Adrenal gland (tissue), 5 donors: ENCODE data around the gene PXDN.

Experiments used
- POLR2A ChIP-seq, 2 donors: fragments of 450-650 bp; IDR thresholded peaks; one replicate each; pipeline ENCODE4 v1.6.1; 2017; ENCODE audit warnings: antibody characterized with exemption in 2 of 2, mild to moderate bottlenecking in 2 of 2, moderate library complexity in 1 of 2
- TF ChIP-seq, protein P1 (sequence below), 6 experiments: fragments of 450-650 bp in 4 of 6; fragments of 200-600 bp in 2 of 6; sonication (generic) in 1 of 6; IDR thresholded peaks; 1 replicate in 5 of 6; 2 replicates in 1 of 6; pipeline versions ENCODE4 v1.5.1 to v1.8.0; 2016 to 2021; ENCODE audit warnings: antibody characterized with exemption in 6 of 6, mild to moderate bottlenecking in 2 of 6, moderate library complexity in 1 of 6
- donor health status: DM: no; HTN: no; CAD: no.

DNA sequence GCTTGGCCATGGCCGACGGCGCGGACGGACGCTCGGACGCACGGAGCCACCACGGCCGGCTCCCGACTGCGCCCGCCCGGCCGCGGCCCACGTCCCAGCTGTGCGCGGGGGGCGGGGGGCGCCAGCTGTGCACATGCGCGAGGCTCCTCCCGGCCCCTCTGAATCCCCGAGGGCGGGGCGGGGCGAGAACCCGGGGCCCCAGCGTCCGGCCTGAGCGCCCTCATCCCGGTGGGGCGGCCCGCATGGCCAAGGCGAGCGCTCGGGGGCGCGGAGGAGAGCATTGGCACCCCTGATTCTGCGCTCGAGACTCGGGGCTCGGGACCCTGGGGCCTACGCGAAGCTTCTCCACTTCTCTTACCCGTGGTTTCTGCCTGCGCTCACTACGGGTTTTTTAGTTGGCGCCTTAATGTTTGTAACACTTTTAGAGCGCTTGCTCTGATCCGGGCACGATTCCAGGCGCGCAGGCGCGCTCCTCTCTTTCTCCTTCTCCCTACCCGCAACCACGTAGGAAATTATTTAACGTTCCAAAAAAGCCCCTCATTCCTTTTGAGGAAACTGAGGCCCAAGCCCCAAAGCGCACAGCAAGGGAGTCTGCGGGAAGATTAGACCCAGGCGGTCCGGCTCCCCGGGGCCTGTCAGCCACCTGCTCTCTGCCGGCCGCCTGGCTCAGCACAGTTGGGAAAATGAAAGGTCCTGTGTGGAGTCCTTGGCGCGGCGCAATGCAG is at the start of gene PXDN:
- TF ChIP-seq, protein P1, sequence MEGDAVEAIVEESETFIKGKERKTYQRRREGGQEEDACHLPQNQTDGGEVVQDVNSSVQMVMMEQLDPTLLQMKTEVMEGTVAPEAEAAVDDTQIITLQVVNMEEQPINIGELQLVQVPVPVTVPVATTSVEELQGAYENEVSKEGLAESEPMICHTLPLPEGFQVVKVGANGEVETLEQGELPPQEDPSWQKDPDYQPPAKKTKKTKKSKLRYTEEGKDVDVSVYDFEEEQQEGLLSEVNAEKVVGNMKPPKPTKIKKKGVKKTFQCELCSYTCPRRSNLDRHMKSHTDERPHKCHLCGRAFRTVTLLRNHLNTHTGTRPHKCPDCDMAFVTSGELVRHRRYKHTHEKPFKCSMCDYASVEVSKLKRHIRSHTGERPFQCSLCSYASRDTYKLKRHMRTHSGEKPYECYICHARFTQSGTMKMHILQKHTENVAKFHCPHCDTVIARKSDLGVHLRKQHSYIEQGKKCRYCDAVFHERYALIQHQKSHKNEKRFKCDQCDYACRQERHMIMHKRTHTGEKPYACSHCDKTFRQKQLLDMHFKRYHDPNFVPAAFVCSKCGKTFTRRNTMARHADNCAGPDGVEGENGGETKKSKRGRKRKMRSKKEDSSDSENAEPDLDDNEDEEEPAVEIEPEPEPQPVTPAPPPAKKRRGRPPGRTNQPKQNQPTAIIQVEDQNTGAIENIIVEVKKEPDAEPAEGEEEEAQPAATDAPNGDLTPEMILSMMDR (IDR thresholded peaks at IDR 0.05), result no peak
- no peak for TF ChIP-seq POLR2A (IDR thresholded peaks at IDR 0.05)
